H1 (cell line): Measurements from ENCODE around the gene BTRC. TPM values are rescaled to one million over a fixed set of nuclear protein-coding genes. Genes with fewer than 3 reads are reported as not detected.

Source experiments
- CTCF ChIA-PET: fragments of 300-600 bp; sonication (Branson Sonifier 250); formaldehyde crosslinking; loops from one replicate; lab custom pipeline; 2021; ENCODE audit not compliant: partially characterized antibody; lab: Charles Lee
- POLR2A ChIA-PET: fragments of 300-600 bp; sonication (Branson Sonifier 250); formaldehyde crosslinking; loops from one replicate; lab custom pipeline; 2021; ENCODE audit warnings: inconsistent platforms; ENCODE audit not compliant: partially characterized antibody; lab: Charles Lee
- DNase-seq, 2 experiments: peaks; one replicate each; pipeline versions ENCODE4 v3.0.0 to v3.0.0-alpha.2; 2010 to 2022; ENCODE audit warnings: low spot score in 2 of 2, low read depth in 1 of 2, mixed read lengths in 1 of 2
- FAIRE-seq: peaks from 2 replicates; lab custom pipeline; 2011; peaks lifted over from hg19 to GRCh38; lab: Jason Lieb, UNC
- H2AFZ ChIP-seq: 2 replicates; pipeline ENCODE4 v1.8.1; 2012; ENCODE audit warnings: low read length, inconsistent platforms
- H2AK5ac ChIP-seq: 2 replicates; pipeline ENCODE4 v1.6.1; 2013; ENCODE audit warnings: low read depth, low read length
- H2BK120ac ChIP-seq: replicated peaks from 2 replicates; pipeline ENCODE3; 2013; ENCODE audit warnings: low read depth, low read length, inconsistent platforms
- H2BK12ac ChIP-seq: 2 replicates; pipeline ENCODE4 v1.6.1; 2013; ENCODE audit warnings: low read depth, low read length
- H2BK15ac ChIP-seq: 2 replicates; pipeline ENCODE4 v1.6.1; 2013; ENCODE audit warnings: low read length
- H2BK20ac ChIP-seq: 2 replicates; pipeline ENCODE4 v1.6.1; 2013; ENCODE audit warnings: low read length
- H2BK5ac ChIP-seq: 2 replicates; pipeline ENCODE4 v1.6.1; 2013; ENCODE audit warnings: low read depth, low read length
- H3K14ac ChIP-seq: 2 replicates; pipeline ENCODE4 v1.6.1; 2013; ENCODE audit warnings: inconsistent platforms; ENCODE audit not compliant: insufficient read length
- H3K18ac ChIP-seq: 2 replicates; pipeline ENCODE4 v1.6.1; 2013; ENCODE audit warnings: low read length; ENCODE audit errors: extremely low read depth
- H3K23ac ChIP-seq: 2 replicates; pipeline ENCODE4 v1.6.1; 2013; ENCODE audit warnings: inconsistent platforms; ENCODE audit not compliant: insufficient read length
- H3K23me2 ChIP-seq: 2 replicates; pipeline ENCODE4 v1.6.1; 2013; ENCODE audit warnings: low read depth, low read length
- H3K27ac ChIP-seq: 2 replicates; pipeline ENCODE4 v1.6.1; 2011; ENCODE audit warnings: low read depth, low read length, inconsistent platforms
- H3K27me3 ChIP-seq, 4 experiments: replicated peaks in 1 of 4; 1 replicate in 1 of 4; 2 replicates in 3 of 4; pipeline versions ENCODE4 v1.6.1 to v1.8.1; 2011 to 2013; ENCODE audit warnings: low read length in 3 of 4, mild to moderate bottlenecking in 3 of 4, inconsistent platforms in 2 of 4, mixed read lengths in 2 of 4, moderate library complexity in 1 of 4; ENCODE audit not compliant: control insufficient read depth in 3 of 4, insufficient read depth in 3 of 4; ENCODE audit errors: extremely low read depth in 1 of 4
- H3K36me3 ChIP-seq, 4 experiments: 2 replicates each; pipeline versions ENCODE4 v1.6.1 to v1.8.1; 2011 to 2013; ENCODE audit warnings: mild to moderate bottlenecking in 4 of 4, low read length in 3 of 4, moderate library complexity in 2 of 4, control low read depth in 1 of 4, inconsistent platforms in 1 of 4; ENCODE audit not compliant: insufficient read depth in 4 of 4, control insufficient read depth in 2 of 4
- H3K4ac ChIP-seq: replicated peaks from 2 replicates; pipeline ENCODE3; 2013; ENCODE audit warnings: low read length, low read depth, mixed read lengths, inconsistent platforms; ENCODE audit not compliant: insufficient read length
- H3K4me1 ChIP-seq, 4 experiments: replicated peaks in 1 of 4; 1 replicate in 1 of 4; 2 replicates in 3 of 4; pipeline versions ENCODE4 v1.6.1 to v1.8.1; 2011 to 2013; ENCODE audit warnings: low read length in 3 of 4, inconsistent platforms in 2 of 4, mixed read lengths in 1 of 4; ENCODE audit not compliant: insufficient read depth in 4 of 4, control insufficient read depth in 3 of 4
- H3K4me2 ChIP-seq, 2 experiments: 2 replicates each; pipeline versions ENCODE4 v1.6.1 to v1.8.1; 2011 to 2013; ENCODE audit warnings: low read depth in 2 of 2, low read length in 2 of 2, control low read depth in 1 of 2, inconsistent platforms in 1 of 2, mild to moderate bottlenecking in 1 of 2; ENCODE audit not compliant: insufficient read depth in 1 of 2
- H3K4me3 ChIP-seq, 4 experiments: fragments of 200-600, 300-600 bp in 1 of 4; sonication (generic), shearing (Covaris generic), sonication (Bioruptor Twin) in 1 of 4; 2 replicates each; pipeline versions ENCODE4 v1.5.1 to v1.8.1; 2011 to 2016; ENCODE audit warnings: low read length in 4 of 4, low read depth in 3 of 4, control low read depth in 2 of 4, inconsistent platforms in 2 of 4, mild to moderate bottlenecking in 2 of 4, mixed read lengths in 1 of 4, moderate library complexity in 1 of 4; ENCODE audit not compliant: insufficient read depth in 2 of 4; ENCODE audit errors: extremely low read depth in 1 of 4
- H3K56ac ChIP-seq: replicated peaks from 2 replicates; pipeline ENCODE3; 2013; ENCODE audit warnings: low read depth, mild to moderate bottlenecking, mixed read lengths, low read length, inconsistent platforms; ENCODE audit not compliant: insufficient read length
- H3K79me1 ChIP-seq: 2 replicates; pipeline ENCODE4 v1.6.1; 2013; ENCODE audit warnings: low read depth, low read length, control low read depth
- H3K79me2 ChIP-seq, 2 experiments: 2 replicates each; pipeline versions ENCODE4 v1.6.1 to v1.8.1; 2012 to 2013; ENCODE audit warnings: low read length in 2 of 2, mild to moderate bottlenecking in 2 of 2, inconsistent platforms in 1 of 2; ENCODE audit not compliant: insufficient read depth in 2 of 2, control insufficient read depth in 1 of 2
- H3K9ac ChIP-seq, 4 experiments: replicated peaks in 1 of 4; 1 replicate in 1 of 4; 2 replicates in 3 of 4; pipeline versions ENCODE4 v1.6.1 to v1.8.1; 2011 to 2013; ENCODE audit warnings: low read depth in 3 of 4, low read length in 3 of 4, control low read depth in 2 of 4, mild to moderate bottlenecking in 2 of 4, moderate library complexity in 2 of 4, inconsistent platforms in 1 of 4; ENCODE audit errors: extremely low read depth in 1 of 4
- H3K9me3 ChIP-seq, 2 experiments: 2 replicates each; pipeline versions ENCODE4 v1.6.1 to v1.8.1; 2012 to 2013; ENCODE audit warnings: mild to moderate bottlenecking in 2 of 2, moderate library complexity in 2 of 2, control low read depth in 1 of 2, inconsistent platforms in 1 of 2, low read depth in 1 of 2, low read length in 1 of 2, mixed read lengths in 1 of 2; ENCODE audit not compliant: insufficient read depth in 2 of 2
- H4K20me1 ChIP-seq, 2 experiments: replicated peaks in 1 of 2; 2 replicates each; pipeline versions ENCODE3 to v1.8.1; 2011 to 2013; ENCODE audit warnings: inconsistent platforms in 2 of 2, low read length in 2 of 2, mild to moderate bottlenecking in 1 of 2; ENCODE audit not compliant: insufficient read depth in 2 of 2, control insufficient read depth in 1 of 2
- H4K5ac ChIP-seq: 2 replicates; pipeline ENCODE4 v1.6.1; 2013; ENCODE audit warnings: low read length, low read depth, mixed read lengths, inconsistent platforms; ENCODE audit not compliant: insufficient read length
- H4K8ac ChIP-seq: 2 replicates; pipeline ENCODE4 v1.8.0; 2013; ENCODE audit warnings: mild to moderate bottlenecking, moderate library complexity, low read length, inconsistent platforms; ENCODE audit not compliant: insufficient read depth; ENCODE audit errors: extremely low read depth
- H4K91ac ChIP-seq: replicated peaks from 2 replicates; pipeline ENCODE3; 2013; ENCODE audit warnings: low read length, mixed read lengths, inconsistent platforms; ENCODE audit not compliant: insufficient read length
- ASH2L ChIP-seq: fragments of 200-600, 300-600 bp; sonication (generic); IDR thresholded peaks from one replicate; pipeline ENCODE4 v1.7.1; 2017; ENCODE audit warnings: low read length
- BACH1 ChIP-seq: IDR thresholded peaks from 2 replicates; pipeline ENCODE4 v1.6.1; 2012; ENCODE audit warnings: low read length, improper control_type of control experiment
- CBX8 ChIP-seq: fragments of 300-800, 300-1000 bp; sonication (generic); IDR thresholded peaks from 2 replicates; pipeline ENCODE4 v1.7.1; 2016; ENCODE audit warnings: low read depth, low read length, borderline replicate concordance
- EP300 ChIP-seq, 2 experiments: IDR thresholded peaks; 1 replicate in 1 of 2; 2 replicates in 1 of 2; pipeline ENCODE4 v1.6.1; 2011 to 2012; ENCODE audit warnings: low read depth in 2 of 2, low read length in 2 of 2, mild to moderate bottlenecking in 2 of 2, borderline replicate concordance in 1 of 2, inconsistent platforms in 1 of 2, moderate library complexity in 1 of 2
- FOSL1 ChIP-seq: IDR thresholded peaks from 2 replicates; pipeline ENCODE4 v1.6.1; 2011; ENCODE audit warnings: mild to moderate bottlenecking, low read depth, low read length, moderate library complexity; ENCODE audit not compliant: insufficient read depth
- JUND ChIP-seq: IDR thresholded peaks from 2 replicates; pipeline ENCODE4 v1.6.1; 2011; ENCODE audit warnings: mild to moderate bottlenecking, improper control_type of control experiment, low read length
- KDM1A ChIP-seq: fragments of 200-600, 300-600 bp; sonication (generic); IDR thresholded peaks from 2 replicates; pipeline ENCODE4 v1.7.1; 2016; ENCODE audit warnings: mild to moderate bottlenecking, low read length, borderline replicate concordance
- POLR2AphosphoS5 ChIP-seq: IDR thresholded peaks from 2 replicates; pipeline ENCODE4 v1.6.1; 2011; ENCODE audit warnings: low read depth, low read length
- RAD21 ChIP-seq, 2 experiments: IDR thresholded peaks in 1 of 2; conservative IDR thresholded peaks in 1 of 2; 2 replicates each; pipeline ENCODE4 v1.6.1; 2011; ENCODE audit warnings: low read depth in 2 of 2, low read length in 2 of 2, improper control_type of control experiment in 1 of 2, inconsistent platforms in 1 of 2, mild to moderate bottlenecking in 1 of 2, moderate library complexity in 1 of 2
- SIN3A ChIP-seq, 2 experiments: IDR thresholded peaks in 1 of 2; conservative IDR thresholded peaks in 1 of 2; 2 replicates each; pipeline ENCODE4 v1.6.1; 2011 to 2012; ENCODE audit warnings: low read length in 2 of 2, improper control_type of control experiment in 1 of 2, low read depth in 1 of 2, mild to moderate bottlenecking in 1 of 2
- SIRT6 ChIP-seq: IDR thresholded peaks from one replicate; pipeline ENCODE4 v1.7.1; 2012; ENCODE audit warnings: low read length, inconsistent platforms
- WGBS, 2 experiments: shearing (Covaris generic) in 1 of 2; methylation state at CpG; one replicate each; pipeline versions ENCODE4 v1.1.6 to v1.1.7; 2013 to 2015; ENCODE audit warnings: low lambda C conversion rate in 2 of 2, mixed read lengths in 2 of 2, inconsistent platforms in 1 of 2, low coverage in 1 of 2, missing lambda C conversion rate in 1 of 2; ENCODE audit not compliant: insufficient replicate concordance in 2 of 2, insufficient coverage in 1 of 2, insufficient read length in 1 of 2; ENCODE audit errors: extremely low coverage in 1 of 2, missing lambda C conversion rate in 1 of 2; 5-methylcytosine and 5-hydroxymethylcytosine counted together
- polyA plus RNA-seq, 7 experiments: library from polyadenylated mRNA; depleted of rRNA in 3 of 7; stranded (reverse) in 5 of 7; unstranded in 2 of 7; fragments of >200 nt in 5 of 7; fragments of 200-250 nt in 2 of 7; gene quantifications; 1 replicate in 5 of 7; 2 replicates in 1 of 7; 4 replicates in 1 of 7; pipeline versions ENCODE4 v1.2.1 to v1.2.3, GENCODE V29; 2011 to 2013; ENCODE audit warnings: missing spikeins in 2 of 7, mixed read lengths in 2 of 7
- total RNA-seq: library from RNA; stranded (reverse); fragmentation: NEBNext Ultra II Directional; extraction: Animal tissue kit (Norgen Biotek cat#: 25700); gene quantifications from 2 replicates; pipeline ENCODE4 v1.2.1, GENCODE V29; 2021

BTRC gene
- total and polyA plus RNA-seq, 2 of the 8 experiments (the other 6 are each of a cell fraction or from before 2014, with no cell fraction given): 9.9 to 24.7 TPM

GRCh38 chr10:101558671-101559595 lies 205.0 kb downstream of the BTRC start:
- 91% methylated on average over 18 of the region's 18 CpGs; no CpG with 5 or more reads in 1 of the 2 experiments for WGBS, 2 experiments
- no peak overlapping the region for H3K27ac ChIP-seq
- peak overlapping the region; percentile 52; the same call in 1 of the 2 replicates for H4K8ac ChIP-seq
- no peak overlapping the region for H2BK15ac ChIP-seq
- H2BK5ac ChIP-seq: no peak overlapping the region
- H3K4me1 ChIP-seq: peaks cover 0 to 2% (median 0%) of the 10 kb centered on the region in 4 experiments; a peak in 2 of 7 replicates
- H2BK120ac ChIP-seq: no peak overlapping the region
- no peak overlapping the region for H3K4me3 ChIP-seq
- ChIA-PET CTCF (interaction anchor here (0.6 to 8.5 kb wide), 12 partner anchors 11 to 357 kb away, joined by 3 to 65 read pairs (median 5); no protein-coding TSS in a partner anchor), POLR2A (interaction anchor here (1.1 to 2.0 kb wide), 2 partner anchors 14 to 92 kb away, joined by 3 to 6 read pairs; no protein-coding TSS in a partner anchor)
- H3K14ac ChIP-seq: no peak overlapping the region
- H3K4me2 ChIP-seq: no peak overlapping the region
- H3K56ac ChIP-seq: no peak overlapping the region
- H3K9ac ChIP-seq: no peak overlapping the region
- TF ChIP-seq KDM1A (no peak), JUND (no peak), BACH1 (no peak), SIN3A (conservative IDR thresholded peaks at IDR 0.05 in 1 of 2, IDR thresholded peaks at IDR 0.05 in 1 of 2; ENCODE audit: low read depth in 1 of 2, low read length in 2 of 2) (no peak), RAD21 (IDR thresholded peaks at IDR 0.05 in 1 of 2, conservative IDR thresholded peaks at IDR 0.05 in 1 of 2; ENCODE audit: low read depth in 2 of 2, low read length in 2 of 2) (no peak), EP300 (IDR thresholded peaks at IDR 0.05; ENCODE audit: borderline replicate concordance in 1 of 2, low read depth in 2 of 2, low read length in 2 of 2) (no peak), ASH2L (no peak), CBX8 (no peak), POLR2AphosphoS5 (no peak), SIRT6 (no peak), FOSL1 (no peak)
- H2BK20ac ChIP-seq: no peak overlapping the region
- H3K4ac ChIP-seq: no peak overlapping the region
- DNase-seq (peak in 1 of 2 experiments; percentile 44), FAIRE-seq (no peak)
- H3K18ac ChIP-seq: peak overlapping the region; percentile 60; the same call in 1 of the 2 replicates
- peak overlapping the region; percentile 39; the same call in 1 of the 2 replicates for H2BK12ac ChIP-seq
- no peaks in the 10 kb centered on the region for H3K9me3 ChIP-seq
- no peaks in the 10 kb centered on the region for H3K79me2 ChIP-seq
- no peaks in the 10 kb centered on the region for H3K36me3 ChIP-seq
- no peaks in the 10 kb centered on the region for H3K27me3 ChIP-seq
- no peaks in the 10 kb centered on the region for H4K20me1 ChIP-seq
- H2AK5ac ChIP-seq: no peak overlapping the region
- H3K23ac ChIP-seq: no peak overlapping the region
- no peaks in the 10 kb centered on the region for H3K79me1 ChIP-seq
- peak overlapping the region; percentile 26 for H4K91ac ChIP-seq
- no peak overlapping the region for H4K5ac ChIP-seq
- H2AFZ ChIP-seq: no peak overlapping the region
- no peaks in the 10 kb centered on the region for H3K23me2 ChIP-seq
